ENCODE results near the gene TCF7L1.

- no peak for TF ChIP-seq EZH2 (IDR thresholded peaks at IDR 0.05; ENCODE audit: insufficient read depth, poor library complexity, severe bottlenecking)
- TF ChIP-seq EZH2phosphoT487 (IDR thresholded peaks at IDR 0.05; ENCODE audit: insufficient read depth, low read depth) = no peak
Measured at GRCh38 chr2:85191157-85191556, 58.0 kb downstream of the TCF7L1 start.

Measured in GM23248 (cell line).